Activated CD4-positive, alpha-beta T cell treated with anti-CD3 and anti-CD28 coated beads for 36 hours (primary cell): ENCODE results near the gene SPDYA. TPM values are rescaled to one million over a fixed set of nuclear protein-coding genes. Genes with fewer than 3 reads are reported as not detected.
A peak's percentile ranks its signal among the peaks of the same experiment; 100 is the strongest.
"Not testable (repeated sequence)": the region's sequence is repeated elsewhere in the genome, so short reads cannot be mapped to it uniquely, and the experiment has no call there.

Experiments used
- ATAC-seq: fragments of 200-7000 bp; cut with Tn5 transposase; one replicate; pipeline ENCODE4 v1.10.0; 2021; ENCODE audit warnings: mild to moderate bottlenecking, moderate library complexity
- CTCF ChIA-PET: fragments of 350-600 bp; sonication (Branson Sonifier 250); formaldehyde crosslinking; loops from one replicate; lab custom pipeline; 2021; ENCODE audit warnings: antibody characterized with exemption; lab: Charles Lee
- POLR2A ChIA-PET: fragments of 350-600 bp; sonication (Branson Sonifier 250); formaldehyde crosslinking; loops from one replicate; lab custom pipeline; 2021; ENCODE audit warnings: antibody characterized with exemption, inconsistent platforms; lab: Charles Lee
- DNase-seq: peaks from one replicate; pipeline ENCODE4 v3.0.0-alpha.2; 2020
- H3K27ac Mint-ChIP-seq: one replicate; pipeline ENCODE4 v1.8.0; 2021; ENCODE audit warnings: mixed read lengths
- H3K27me3 Mint-ChIP-seq: one replicate; pipeline ENCODE4 v1.8.0; 2021; ENCODE audit warnings: mixed read lengths
- H3K36me3 Mint-ChIP-seq: one replicate; pipeline ENCODE4 v1.8.0; 2021; ENCODE audit warnings: low read depth, mixed read lengths
- H3K4me1 Mint-ChIP-seq: one replicate; pipeline ENCODE4 v1.8.0; 2021; ENCODE audit warnings: mixed read lengths
- H3K4me3 Mint-ChIP-seq: one replicate; pipeline ENCODE4 v1.8.0; 2021; ENCODE audit warnings: mild to moderate bottlenecking, moderate library complexity, mixed read lengths
- H3K9me3 Mint-ChIP-seq: one replicate; pipeline ENCODE4 v1.8.0; 2021; ENCODE audit warnings: low read depth, mixed read lengths
- intact Hi-C, 2 experiments: fragments of 100-400 bp; cut with DNase I in 1 of 2; cut with micrococcal nuclease in 1 of 2; formaldehyde crosslinking; loops; one replicate each; pipeline versions ENCODE4 v1.14.2 to v1.15.1; 2022 to 2024; cut with DNase I, micrococcal nuclease
- total RNA-seq, 2 experiments: library from RNA; stranded (reverse); gene quantifications; one replicate each; pipeline ENCODE4 v1.2.3, GENCODE V29; 2021

SPDYA gene
- total RNA-seq, 2 experiments from 2014 or later: 0.93 to 1.2 TPM

- Mint-ChIP-seq H3K4me3 (no peak overlapping the region), H3K27me3 (no peaks in the 10 kb centered on the region), H3K27ac (no peak overlapping the region), H3K9me3 (no peaks in the 10 kb centered on the region), H3K4me1 (peaks cover 22% of the 10 kb centered on the region), H3K36me3 (peaks cover 37% of the 10 kb centered on the region)
- POLR2A ChIA-PET: no interaction called here
- ATAC-seq: no peak
- intact Hi-C loops: no loop called here
- CTCF ChIA-PET: interaction anchor here (1.2 to 1.9 kb wide), 3 partner anchors 23 to 185 kb away, joined by 3 to 7 read pairs (median 6); no protein-coding TSS in a partner anchor
- no peak for DNase-seq
Measured at GRCh38 chr2:28779001-28779400, 31.6 kb upstream of the SPDYA start.

DNA sequence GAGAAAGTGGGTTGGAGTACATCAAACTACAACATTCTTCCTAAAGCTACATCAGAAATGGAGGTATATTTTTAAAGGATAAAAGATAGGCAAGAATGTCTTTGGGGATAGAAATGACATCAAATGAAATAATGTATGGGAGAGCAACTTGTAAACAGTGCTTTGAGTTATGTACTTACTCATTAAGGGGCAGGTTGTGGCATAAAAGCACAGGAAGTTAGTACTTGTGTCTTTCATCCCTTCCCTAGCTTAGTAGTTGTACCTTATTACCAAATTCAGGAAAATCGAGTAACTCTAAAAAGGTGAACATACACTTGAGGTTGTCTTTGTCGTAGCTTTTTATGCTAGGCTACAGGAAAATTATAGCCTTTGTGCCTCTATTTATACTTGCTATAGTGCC lies 30.1 kb upstream of the SPDYA start:
- Mint-ChIP-seq H3K27ac (peak overlapping the region; percentile 34), H3K9me3 (no peaks in the 10 kb centered on the region), H3K36me3 (peaks cover 40% of the 10 kb centered on the region), H3K4me1 (peaks cover 20% of the 10 kb centered on the region), H3K27me3 (no peaks in the 10 kb centered on the region), H3K4me3 (no peak overlapping the region)
- DNase-seq (no peak), ATAC-seq (no peak)
- ChIA-PET CTCF (interaction anchor here (0.9 to 1.4 kb wide), 2 partner anchors 8 to 186 kb away, joined by 4 to 5 read pairs; no protein-coding TSS in a partner anchor), POLR2A (no interaction called here)
- intact Hi-C loops: no loop called here

DNA sequence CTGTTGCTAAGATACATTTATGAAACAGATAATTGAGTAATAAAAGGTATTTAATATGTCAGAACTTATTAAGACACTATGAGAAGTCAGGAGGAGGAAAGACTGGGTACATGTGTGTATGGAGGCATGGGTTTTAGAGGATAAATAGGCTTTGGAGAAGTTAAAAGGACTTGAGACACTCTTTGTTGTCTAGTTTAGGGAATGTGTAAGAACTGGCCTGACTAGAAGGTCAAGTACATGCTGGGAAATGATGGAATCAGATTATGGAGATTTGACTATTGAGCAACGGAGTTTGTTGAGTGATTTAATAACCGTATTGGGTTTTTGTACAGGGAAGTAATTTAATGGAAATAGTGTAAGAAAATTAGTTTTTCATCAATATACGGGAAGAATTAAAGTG lies 28.2 kb upstream of the SPDYA start:
- Mint-ChIP-seq H3K27me3 (no peaks in the 10 kb centered on the region), H3K4me1 (peaks cover 14% of the 10 kb centered on the region), H3K27ac (peak overlapping the region; percentile 4), H3K9me3 (no peaks in the 10 kb centered on the region), H3K36me3 (peaks cover 34% of the 10 kb centered on the region), H3K4me3 (no peak overlapping the region)
- POLR2A ChIA-PET: no interaction called here
- CTCF ChIA-PET: no interaction called here
- intact Hi-C loops: no loop called here
- DNase-seq (no peak), ATAC-seq (no peak)

GRCh38 chr2:28784570-28784969 lies 26.1 kb upstream of the SPDYA start:
- H3K27ac Mint-ChIP-seq, H3K9me3 Mint-ChIP-seq, DNase-seq, POLR2A ChIA-PET, intact Hi-C loops, ATAC-seq, H3K4me1 Mint-ChIP-seq, H3K27me3 Mint-ChIP-seq, H3K4me3 Mint-ChIP-seq: not testable (repeated sequence)
- H3K36me3 Mint-ChIP-seq: peaks cover 35% of the 10 kb centered on the region
- CTCF ChIA-PET: interaction anchor here (1.0 to 2.9 kb wide), 5 partner anchors 24 to 218 kb away, joined by 3 to 13 read pairs (median 4); no protein-coding TSS in a partner anchor

DNA sequence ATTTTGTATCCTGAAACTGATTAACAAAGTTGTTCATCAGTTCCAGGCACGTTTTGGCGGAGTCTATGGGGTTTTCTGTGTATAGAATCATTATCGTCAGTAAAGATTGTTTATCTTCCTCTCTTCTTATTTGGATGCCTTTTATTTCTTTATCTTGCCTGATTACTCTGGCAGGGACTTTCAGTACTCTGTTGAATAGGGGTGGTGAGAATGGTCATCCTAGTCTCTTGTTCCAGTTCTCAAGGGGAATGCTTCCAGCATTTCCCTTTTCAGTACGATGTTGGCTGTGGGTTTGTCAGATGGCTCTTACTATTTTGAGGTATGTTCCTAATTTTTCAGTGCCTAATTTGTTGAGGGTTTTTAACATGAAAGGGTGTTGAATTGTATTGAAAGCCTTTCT lies 14.0 kb upstream of the SPDYA start:
- H3K27ac Mint-ChIP-seq: no peak overlapping the region
- intact Hi-C loops: no loop called here
- ATAC-seq (no peak), DNase-seq (no peak)
- H3K36me3 Mint-ChIP-seq: peaks cover 67% of the 10 kb centered on the region
- peaks cover 25% of the 10 kb centered on the region for H3K4me1 Mint-ChIP-seq
- POLR2A ChIA-PET: no interaction called here
- H3K9me3 Mint-ChIP-seq: peaks cover 6% of the 10 kb centered on the region
- CTCF ChIA-PET: no interaction called here
- H3K4me3 Mint-ChIP-seq: no peak overlapping the region
- no peaks in the 10 kb centered on the region for H3K27me3 Mint-ChIP-seq

GRCh38 chr2:28801726-28802125 lies 8.9 kb upstream of the SPDYA start:
- H3K9me3 Mint-ChIP-seq: no peaks in the 10 kb centered on the region
- no peak overlapping the region for H3K4me3 Mint-ChIP-seq
- H3K36me3 Mint-ChIP-seq: peaks cover 41% of the 10 kb centered on the region
- no peak overlapping the region for H3K27ac Mint-ChIP-seq
- POLR2A ChIA-PET: no interaction called here
- no peak for ATAC-seq
- DNase-seq: no peak
- H3K4me1 Mint-ChIP-seq: peaks cover 9% of the 10 kb centered on the region
- H3K27me3 Mint-ChIP-seq: no peaks in the 10 kb centered on the region
- intact Hi-C loops: no loop called here
- CTCF ChIA-PET: interaction anchor here (1.2 to 1.7 kb wide), 2 partner anchors 19 to 235 kb away, joined by 3 to 4 read pairs; no protein-coding TSS in a partner anchor

DNA sequence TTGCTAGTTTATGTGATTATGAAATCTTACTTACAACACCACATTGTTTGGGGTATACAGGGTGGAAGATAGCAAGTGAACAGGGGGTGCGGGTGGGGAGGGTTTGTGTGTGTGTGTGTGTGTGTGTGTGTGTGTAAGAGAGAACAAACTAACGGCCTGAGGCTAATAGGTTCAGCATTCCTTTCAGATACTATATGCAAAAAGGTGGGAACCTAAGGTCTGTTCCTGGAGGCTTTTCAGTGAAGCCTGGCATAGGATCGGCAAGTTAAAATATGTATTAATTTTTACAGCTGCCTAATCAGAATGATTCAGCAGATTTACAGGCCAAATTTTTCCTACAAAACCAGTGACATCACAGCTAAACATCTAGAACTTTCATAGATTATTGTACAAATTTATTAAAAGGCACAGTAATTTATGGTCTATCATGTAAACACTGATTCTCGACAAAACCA lies 7.6 kb upstream of the SPDYA start:
- H3K4me3 Mint-ChIP-seq: no peak overlapping the region
- no peak overlapping the region for H3K27ac Mint-ChIP-seq
- intact Hi-C loops: no loop called here
- ATAC-seq: no peak
- H3K27me3 Mint-ChIP-seq: no peaks in the 10 kb centered on the region
- H3K4me1 Mint-ChIP-seq: peaks cover 2% of the 10 kb centered on the region
- no peak for DNase-seq
- POLR2A ChIA-PET: no interaction called here
- CTCF ChIA-PET: interaction anchor here (1.2 to 2.0 kb wide), 4 partner anchors 14 to 236 kb away, joined by 3 to 7 read pairs (median 4); no protein-coding TSS in a partner anchor
- H3K36me3 Mint-ChIP-seq: peaks cover 31% of the 10 kb centered on the region
- no peaks in the 10 kb centered on the region for H3K9me3 Mint-ChIP-seq

DNA sequence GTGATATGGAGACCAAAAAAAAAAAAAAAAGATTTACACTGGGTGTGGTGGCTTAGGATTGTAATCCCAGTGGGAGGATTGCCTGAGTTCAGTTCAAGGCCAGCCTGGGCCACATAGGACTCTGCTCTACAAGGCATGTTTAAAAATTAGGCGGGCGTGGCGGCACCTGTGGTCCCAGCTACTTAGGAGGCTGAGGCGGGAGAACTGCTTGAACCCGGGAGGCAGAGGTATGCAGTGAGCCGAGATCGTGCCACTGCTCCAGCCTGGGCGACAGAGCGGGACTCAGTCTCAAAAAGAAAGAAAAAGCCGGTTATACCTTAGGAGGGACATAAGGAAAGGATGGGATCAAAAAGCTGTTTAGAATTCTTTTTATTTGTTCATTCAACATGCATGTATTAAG lies 707 bp upstream of the SPDYA start:
- ChIA-PET CTCF (interaction anchor here (0.5 to 2.5 kb wide), 6 partner anchors 9 to 1086 kb away, joined by 3 to 9 read pairs (median 4); no protein-coding TSS in a partner anchor), POLR2A (interaction anchor here (0.6 kb wide), 1 partner anchor 263 kb away, joined by 6 read pairs; no protein-coding TSS in a partner anchor)
- no peaks in the 10 kb centered on the region for H3K9me3 Mint-ChIP-seq
- H3K27ac Mint-ChIP-seq: no peak overlapping the region
- intact Hi-C loops: loop anchor here (1.0 to 5.0 kb wide), 8 partner anchors 59 to 307 kb away; partner anchors contain the start of genes PPP1CB (in 2 of the 2), TRMT61B (in 2 of the 2), CLIP4 (in 1 of the 2) and WDR43 (in 1 of the 2)
- peak overlapping the region; percentile 59 for H3K4me3 Mint-ChIP-seq
- ATAC-seq (no peak), DNase-seq (peak; percentile 11)
- peaks cover 2% of the 10 kb centered on the region for H3K36me3 Mint-ChIP-seq
- H3K4me1 Mint-ChIP-seq: peaks cover 14% of the 10 kb centered on the region
- no peaks in the 10 kb centered on the region for H3K27me3 Mint-ChIP-seq

DNA sequence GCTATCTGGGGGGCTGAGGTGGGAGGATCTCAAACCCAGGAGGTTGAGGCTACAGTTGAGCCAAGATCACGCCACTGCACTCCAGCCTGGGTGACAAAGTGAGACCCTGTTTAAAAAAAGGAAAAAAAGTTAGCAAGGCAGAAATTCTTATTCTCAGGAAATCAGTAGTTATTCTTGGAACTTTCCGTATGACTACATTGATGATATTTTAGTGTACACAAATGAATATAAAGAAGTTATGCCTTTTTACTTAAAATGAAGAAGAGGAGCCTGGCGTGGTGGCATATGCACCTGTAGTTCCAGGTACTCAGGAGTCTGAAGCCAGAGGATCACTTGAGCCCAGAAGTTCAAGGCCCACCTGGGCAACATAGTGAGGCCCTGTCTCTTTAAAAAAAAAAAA lies 7.4 kb downstream of the SPDYA start:
- ChIA-PET CTCF (interaction anchor here (1.2 kb wide), 1 partner anchor 73 kb away, joined by 3 read pairs; no protein-coding TSS in a partner anchor), POLR2A (no interaction called here)
- no peaks in the 10 kb centered on the region for H3K36me3 Mint-ChIP-seq
- ATAC-seq (peak; percentile 19), DNase-seq (no peak)
- H3K27me3 Mint-ChIP-seq: no peaks in the 10 kb centered on the region
- no peak overlapping the region for H3K27ac Mint-ChIP-seq
- no peak overlapping the region for H3K4me3 Mint-ChIP-seq
- H3K4me1 Mint-ChIP-seq: peaks cover 7% of the 10 kb centered on the region
- intact Hi-C loops: no loop called here
- no peaks in the 10 kb centered on the region for H3K9me3 Mint-ChIP-seq

DNA sequence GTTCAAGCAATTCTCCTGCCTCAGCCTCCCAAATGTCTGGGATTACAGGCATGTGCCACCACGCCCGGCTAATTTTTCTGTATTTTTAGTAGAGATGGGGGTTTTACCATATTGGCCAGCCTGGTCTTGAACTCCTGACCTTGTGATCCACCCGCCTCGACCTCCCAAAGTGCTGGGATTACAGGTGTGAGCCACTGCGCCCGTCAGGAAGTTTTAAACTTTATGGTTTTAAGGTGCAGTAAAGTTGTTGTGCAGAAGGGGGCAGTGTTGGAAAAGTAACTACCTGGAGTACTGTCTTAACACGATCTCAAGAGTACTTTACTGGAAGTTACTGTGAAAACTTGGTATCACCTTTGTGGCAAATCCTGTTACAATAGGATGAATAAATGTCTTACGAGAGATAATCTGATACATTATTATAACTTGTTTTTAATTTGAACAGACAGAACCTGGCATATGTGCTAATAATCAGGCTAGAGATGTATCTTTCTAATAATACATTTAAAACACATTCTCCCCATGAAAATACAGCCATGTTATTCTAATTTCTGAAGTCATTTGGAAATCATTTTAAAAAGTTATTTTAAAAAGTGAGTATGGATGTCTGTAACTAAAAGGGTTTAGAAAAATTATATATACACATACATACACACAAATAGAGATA lies 10.8 kb downstream of the SPDYA start:
- ATAC-seq (peak; percentile 88), DNase-seq (peak; percentile 72)
- Mint-ChIP-seq H3K4me3 (no peak overlapping the region), H3K9me3 (no peaks in the 10 kb centered on the region), H3K36me3 (no peaks in the 10 kb centered on the region), H3K4me1 (peaks cover 7% of the 10 kb centered on the region), H3K27ac (no peak overlapping the region), H3K27me3 (peaks cover 2% of the 10 kb centered on the region)
- ChIA-PET CTCF (interaction anchor here (0.8 to 2.8 kb wide), 20 partner anchors 10 to 296 kb away, joined by 3 to 15 read pairs (median 4); partner anchors contain the start of gene TRMT61B), POLR2A (no interaction called here)
- intact Hi-C loops: loop anchor here (1.0 to 10.0 kb wide), 7 partner anchors 73 to 375 kb away; partner anchors contain the start of gene WDR43 (in 2 of the 2)

GRCh38 chr2:28822036-28822435 lies 11.4 kb downstream of the SPDYA start:
- Mint-ChIP-seq H3K36me3 (no peaks in the 10 kb centered on the region), H3K27ac (no peak overlapping the region), H3K4me3 (no peak overlapping the region), H3K9me3 (no peaks in the 10 kb centered on the region), H3K4me1 (peaks cover 7% of the 10 kb centered on the region), H3K27me3 (peaks cover 2% of the 10 kb centered on the region)
- ATAC-seq: no peak
- no peak for DNase-seq
- ChIA-PET CTCF (interaction anchor here (0.5 to 1.2 kb wide), 7 partner anchors 24 to 296 kb away, joined by 3 to 4 read pairs (median 3); partner anchors contain the start of gene TRMT61B), POLR2A (no interaction called here)
- intact Hi-C loops: loop anchor here in 1 of 2 experiments (5.0 to 10.0 kb wide), 2 partner anchors 103 to 135 kb away; no protein-coding TSS in a partner anchor
